HCT116 (cell line): ENCODE measurements around the gene ATP5MC3. TPM values are rescaled to one million over a fixed set of nuclear protein-coding genes. Genes with fewer than 3 reads are reported as not detected.

ENCODE experiments used
- ATAC-seq: fragments of 200-7000 bp; cut with Tn5 transposase; 2 replicates; pipeline ENCODE4 v1.9.1; 2020; ENCODE audit warnings: mild to moderate bottlenecking, moderate library complexity
- BruUV-seq: library from RNA; stranded (reverse); fragments of 400-500 nt; replicated peaks from 2 replicates; lab custom pipeline; 2021; lab: Mats Ljungman, UMichigan
- CTCF ChIA-PET: fragments of 300-600 bp; sonication (Branson Sonifier 250); formaldehyde crosslinking; loops from one replicate; lab custom pipeline; 2021; ENCODE audit warnings: antibody characterized with exemption; lab: Charles Lee
- POLR2A ChIA-PET: fragments of 300-600, 350-600 bp; sonication (Branson Sonifier 250); formaldehyde crosslinking; loops from one replicate; lab custom pipeline; 2021; ENCODE audit warnings: antibody characterized with exemption; lab: Charles Lee
- RAD21 ChIA-PET, 2 experiments: fragments of 300-600 bp; sonication (Branson Sonifier 250); formaldehyde crosslinking; loops; one replicate each; lab custom pipeline; 2023; ENCODE audit warnings: low total read pairs in 2 of 2; ENCODE audit not compliant: uncharacterized antibody in 2 of 2, unreplicated experiment in 2 of 2, low non-redundant PET in 1 of 2; lab: Charles Lee
- DNase-seq: peaks from one replicate; pipeline ENCODE4 v3.0.0-alpha.2; 2010; ENCODE audit warnings: low read depth, low spot score
- H2AFZ ChIP-seq: fragments of 200-600 bp; shearing (Covaris generic), sonication (generic); 2 replicates; pipeline ENCODE4 v1.6.1; 2017; ENCODE audit warnings: low read depth, mixed run types, mixed read lengths, antibody characterized with exemption, low read length; ENCODE audit not compliant: poor library complexity, severe bottlenecking
- H3K27ac ChIP-seq: 2 replicates; pipeline ENCODE4 v1.5.1; 2012; ENCODE audit warnings: low read depth, low read length
- H3K27me3 ChIP-seq: fragments of 200-600 bp; sonication (generic); 2 replicates; pipeline ENCODE4 v1.6.1; 2016; ENCODE audit warnings: mixed run types, low read length, mixed read lengths; ENCODE audit not compliant: insufficient read depth
- H3K36me3 ChIP-seq, 2 experiments: fragments of 200-500 bp in 1 of 2; fragments of 200-600 bp in 1 of 2; sonication (Bioruptor generic) in 1 of 2; sonication (generic) in 1 of 2; 2 replicates each; pipeline versions ENCODE4 v1.5.1 to v1.6.1; 2014 to 2016; ENCODE audit warnings: low read length in 2 of 2, inconsistent platforms in 1 of 2, mixed read lengths in 1 of 2, mixed run types in 1 of 2; ENCODE audit not compliant: insufficient read depth in 2 of 2, control insufficient read depth in 1 of 2
- H3K4me1 ChIP-seq, 2 experiments: fragments of 200-600 bp in 1 of 2; sonication (generic) in 1 of 2; 2 replicates each; pipeline versions ENCODE4 v1.5.1 to v1.6.1; 2012 to 2017; ENCODE audit warnings: low read length in 2 of 2, inconsistent platforms in 1 of 2, mild to moderate bottlenecking in 1 of 2, mixed read lengths in 1 of 2, mixed run types in 1 of 2, moderate library complexity in 1 of 2; ENCODE audit not compliant: insufficient read depth in 2 of 2, control insufficient read depth in 1 of 2
- H3K4me2 ChIP-seq: fragments of 200-600 bp; sonication (generic); 2 replicates; pipeline ENCODE4 v1.6.1; 2017; ENCODE audit warnings: mixed run types, low read length, mixed read lengths
- H3K4me3 ChIP-seq, 2 experiments: fragments of 200-600 bp in 1 of 2; sonication (generic) in 1 of 2; replicated peaks in 1 of 2; 2 replicates each; pipeline ENCODE4 v1.5.1; 2011 to 2016; ENCODE audit warnings: low read length in 2 of 2, control low read depth in 1 of 2, low read depth in 1 of 2, mild to moderate bottlenecking in 1 of 2, mixed read lengths in 1 of 2, mixed run types in 1 of 2
- H3K79me2 ChIP-seq: fragments of 200-600 bp; sonication (generic); 2 replicates; pipeline ENCODE4 v1.6.1; 2017; ENCODE audit warnings: mild to moderate bottlenecking, mixed run types, low read length, moderate library complexity, mixed read lengths; ENCODE audit not compliant: insufficient read depth
- H3K9ac ChIP-seq: fragments of 200-600 bp; sonication (generic); 2 replicates; pipeline ENCODE4 v1.6.1; 2016; ENCODE audit warnings: low read length, mixed read lengths
- H3K9me2 ChIP-seq: fragments of 200-600 bp; sonication (generic), shearing (Covaris generic); 2 replicates; pipeline ENCODE4 v1.6.1; 2017; ENCODE audit warnings: mixed run types, mild to moderate bottlenecking, moderate library complexity; ENCODE audit not compliant: insufficient read depth
- H3K9me3 ChIP-seq, 2 experiments: fragments of 200-500 bp in 1 of 2; fragments of 200-600 bp in 1 of 2; sonication (Bioruptor generic) in 1 of 2; sonication (generic) in 1 of 2; 2 replicates each; pipeline ENCODE4 v1.6.1; 2014 to 2017; ENCODE audit warnings: low read length in 2 of 2, mixed read lengths in 2 of 2, inconsistent platforms in 1 of 2, low read depth in 1 of 2, mild to moderate bottlenecking in 1 of 2, mixed run types in 1 of 2, moderate library complexity in 1 of 2; ENCODE audit not compliant: control insufficient read depth in 1 of 2, insufficient read depth in 1 of 2
- H4K20me1 ChIP-seq: fragments of 200-600 bp; sonication (generic), shearing (Covaris generic); 2 replicates; pipeline ENCODE4 v1.6.1; 2017; ENCODE audit warnings: mixed run types, mild to moderate bottlenecking, moderate library complexity; ENCODE audit not compliant: insufficient read depth
- EGR1 ChIP-seq: IDR thresholded peaks from 2 replicates; pipeline ENCODE4 v1.6.1; 2012; ENCODE audit warnings: low read depth
- ELF1 ChIP-seq: IDR thresholded peaks from 2 replicates; pipeline ENCODE4 v1.6.1; 2012; ENCODE audit warnings: low read depth, borderline replicate concordance
- EZH2 ChIP-seq: fragments of 200-600 bp; sonication (generic); IDR thresholded peaks from 2 replicates; pipeline ENCODE4 v1.6.1; 2017; ENCODE audit warnings: antibody characterized with exemption, mixed run types
- REST ChIP-seq: IDR thresholded peaks from 2 replicates; pipeline ENCODE4 v1.6.1; 2012; ENCODE audit warnings: low read depth
- SRF ChIP-seq: IDR thresholded peaks from 2 replicates; pipeline ENCODE4 v1.6.1; 2012; ENCODE audit warnings: low read depth
- TCF7L2 ChIP-seq: IDR thresholded peaks from 2 replicates; pipeline ENCODE4 v1.7.0; 2011; ENCODE audit warnings: borderline replicate concordance, inconsistent platforms; ENCODE audit not compliant: insufficient read depth, insufficient read length; ENCODE audit errors: extremely low read depth
- ZFX ChIP-seq: fragments of 450-650 bp; IDR thresholded peaks from 2 replicates; pipeline ENCODE4 v1.6.1; 2017
- intact Hi-C: fragments of 100-400 bp; cut with micrococcal nuclease; formaldehyde crosslinking; loops from 2 replicates; pipeline ENCODE4 v1.10.0; 2022
- total RNA-seq: library from RNA; stranded (reverse); gene quantifications from one replicate; pipeline ENCODE4 v1.2.1, GENCODE V29; 2021; ENCODE audit not compliant: unreplicated experiment

ATP5MC3 gene
- total RNA-seq, 1 experiment from 2014 or later: 361 TPM

DNA sequence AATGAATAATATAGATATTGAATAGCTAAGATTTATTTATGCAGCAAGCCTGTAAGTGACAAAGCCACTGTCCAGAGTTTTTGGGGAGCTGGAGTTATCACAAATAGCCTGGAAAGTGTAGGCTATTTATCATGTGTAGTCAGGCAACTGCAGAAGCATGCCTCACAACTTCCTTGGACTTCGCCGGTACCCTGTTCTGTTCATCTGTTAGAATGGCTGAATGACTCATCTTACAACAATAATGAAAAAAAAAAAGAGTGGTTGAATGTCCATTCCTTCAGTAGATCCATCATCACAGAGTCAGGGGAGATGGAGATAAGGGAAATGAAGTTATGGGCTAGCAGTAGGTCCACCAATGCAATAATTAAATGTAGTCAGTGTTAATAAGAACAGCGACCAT lies 24.0 kb upstream of the ATP5MC3 start:
- H3K36me3 ChIP-seq: no peaks in the 10 kb centered on the region
- H3K9ac ChIP-seq: no peak overlapping the region
- no TSS peak for BruUV-seq
- ChIA-PET CTCF (no interaction called here), POLR2A (no interaction called here)
- H3K79me2 ChIP-seq: no peaks in the 10 kb centered on the region
- H4K20me1 ChIP-seq: no peaks in the 10 kb centered on the region
- H3K9me2 ChIP-seq: no peaks in the 10 kb centered on the region
- H3K27me3 ChIP-seq: no peaks in the 10 kb centered on the region
- no peak overlapping the region for H2AFZ ChIP-seq
- TF ChIP-seq SRF: no peak
- no peak for TF ChIP-seq REST
- no peak for TF ChIP-seq ZFX
- no peak for TF ChIP-seq TCF7L2
- no peak for TF ChIP-seq EZH2
- no peak for TF ChIP-seq ELF1
- no peak for TF ChIP-seq EGR1
- TF ChIP-seq, all 23 proteins: peak for 0
- ATAC-seq: no peak
- Histone ChIP-seq H3K4me2 (no peak overlapping the region), H3K9me3 (no peaks in the 10 kb centered on the region), H3K4me3 (no peak overlapping the region), H3K27ac (no peak overlapping the region), H3K4me1 (peaks cover 0 to 9% of the 10 kb centered on the region in 2 experiments; a peak in 1 of 4 replicates)
- RAD21 ChIA-PET: no interaction called here
- no peak for DNase-seq
- intact Hi-C loops: no loop called here
